Keratinocyte (primary cell): ENCODE data around the gene PLD1.

Source experiments
- CTCF ChIP-seq, 3 experiments: IDR thresholded peaks in 1 of 3; conservative IDR thresholded peaks in 1 of 3; optimal IDR thresholded peaks in 1 of 3; 2 replicates in 2 of 3; 3 replicates in 1 of 3; pipeline versions ENCODE3 to v1.5.1; 2011; ENCODE audit warnings: low read length in 3 of 3, mild to moderate bottlenecking in 3 of 3, moderate library complexity in 2 of 3, control low read depth in 1 of 3, inconsistent platforms in 1 of 3; ENCODE audit not compliant: insufficient read depth in 2 of 3; ENCODE audit errors: extremely low read depth in 1 of 3
- EZH2 ChIP-seq: IDR thresholded peaks from one replicate; pipeline ENCODE4 v1.6.1; 2012; ENCODE audit warnings: inconsistent platforms, mild to moderate bottlenecking, low read length, moderate library complexity

GRCh38 chr3:171842864-171843518 is 32.7 kb upstream of the PLD1 start, which contains the start of gene TMEM212:
- TF ChIP-seq CTCF (optimal IDR thresholded peaks at IDR 0.05 in 1 of 3, IDR thresholded peaks at IDR 0.05 in 1 of 3, conservative IDR thresholded peaks at IDR 0.05 in 1 of 3; ENCODE audit: extremely low read depth in 1 of 3, insufficient read depth in 2 of 3, low read length in 3 of 3) (no peak), EZH2 (no peak)
